ENCODE data around the gene GAL3ST3.
A peak's percentile ranks its signal among the peaks of the same experiment; 100 is the strongest.

Gene GAL3ST3

GRCh38 chr11:66008095-66008467 is 40.9 kb downstream of the GAL3ST3 start:
- POLR2A ChIA-PET (ENCODE audit: low non-redundant PET): no interaction called here
- TF ChIP-seq CTCF (conservative IDR thresholded peaks at IDR 0.05; ENCODE audit: low read depth): no peak
- H3K27ac ChIP-seq: peak overlapping the region; percentile 63
- CTCF ChIA-PET: interaction anchor here (0.6 to 2.6 kb wide), 3 partner anchors 15 to 308 kb away, joined by 3 to 14 read pairs (median 5); no protein-coding TSS in a partner anchor
- DNase-seq (ENCODE audit: low spot score): no peak

GRCh38 chr11:66007201-66007634 is 41.7 kb downstream of the GAL3ST3 start:
- DNase-seq (ENCODE audit: low spot score): no peak
- ChIA-PET CTCF (interaction anchor here (0.6 to 2.6 kb wide), 2 partner anchors 13 to 16 kb away, joined by 3 to 14 read pairs; no protein-coding TSS in a partner anchor), POLR2A (ENCODE audit: low non-redundant PET) (interaction anchor here (0.6 kb wide), 1 partner anchor 44 kb away, joined by 9 read pairs; no protein-coding TSS in a partner anchor)
- H3K27ac ChIP-seq: peak overlapping the region; percentile 35
- TF ChIP-seq CTCF (conservative IDR thresholded peaks at IDR 0.05; ENCODE audit: low read depth): no peak

- ChIA-PET POLR2A (ENCODE audit: low non-redundant PET) (interaction anchor here (0.6 kb wide), 1 partner anchor 45 kb away, joined by 9 read pairs; no protein-coding TSS in a partner anchor), CTCF (interaction anchor here (0.6 to 2.6 kb wide), 2 partner anchors 14 to 16 kb away, joined by 3 to 14 read pairs; no protein-coding TSS in a partner anchor)
- no peak for DNase-seq (ENCODE audit: low spot score)
- no peak for TF ChIP-seq CTCF (conservative IDR thresholded peaks at IDR 0.05; ENCODE audit: low read depth)
- peak overlapping the region; percentile 35 for H3K27ac ChIP-seq
Observed at GRCh38 chr11:66006891-66007176, 42.1 kb downstream of the GAL3ST3 start.

- POLR2A ChIA-PET (ENCODE audit: low non-redundant PET): interaction anchor here (0.5 kb wide), 1 partner anchor 202 kb away, joined by 3 read pairs; no protein-coding TSS in a partner anchor
- DNase-seq (ENCODE audit: low spot score): no peak
- CTCF ChIA-PET: interaction anchor here (0.6 kb wide), 1 partner anchor 14 kb away, joined by 3 read pairs; no protein-coding TSS in a partner anchor
- TF ChIP-seq CTCF (conservative IDR thresholded peaks at IDR 0.05; ENCODE audit: low read depth): no peak
- H3K27ac ChIP-seq: peak overlapping the region; percentile 35
Observed at GRCh38 chr11:66006134-66006890, 42.6 kb downstream of the GAL3ST3 start.

- H3K27ac ChIP-seq: peak overlapping the region; percentile 15; the same call in 1 of the 2 replicates
- ChIA-PET CTCF (interaction anchor here (0.6 kb wide), 1 partner anchor 18 kb away, joined by 3 read pairs; no protein-coding TSS in a partner anchor), POLR2A (ENCODE audit: low non-redundant PET) (no interaction called here)
- TF ChIP-seq CTCF (conservative IDR thresholded peaks at IDR 0.05; ENCODE audit: low read depth): no peak
- DNase-seq (ENCODE audit: low spot score): no peak
Observed at GRCh38 chr11:66004186-66004585, 44.8 kb downstream of the GAL3ST3 start.

- no peak for DNase-seq (ENCODE audit: low spot score)
- no peak for TF ChIP-seq CTCF (conservative IDR thresholded peaks at IDR 0.05; ENCODE audit: low read depth)
- H3K27ac ChIP-seq: peak overlapping the region; percentile 97
- ChIA-PET CTCF (interaction anchor here (1.1 kb wide), 1 partner anchor 14 kb away, joined by 3 read pairs; no protein-coding TSS in a partner anchor), POLR2A (ENCODE audit: low non-redundant PET) (no interaction called here)
Observed at GRCh38 chr11:66003291-66003690, 45.7 kb downstream of the GAL3ST3 start.

Measured in RWPE1 (cell line).